Lung (tissue), 12 donors: ENCODE measurements around the gene ECI2. TPM values are rescaled to one million over a fixed set of nuclear protein-coding genes. Genes with fewer than 3 reads are reported as not detected.

Experiments
- ATAC-seq: fragments of 200-7000 bp; cut with Tn5 transposase; one replicate; pipeline ENCODE4 v1.9.1; 2020; ENCODE audit warnings: moderate number of reproducible peaks; ENCODE audit not compliant: insufficient read depth, low FRiP score
- DNase-seq, 3 donors: peaks; one replicate each; pipeline ENCODE4 v3.0.0-alpha.2; 2013 to 2017
- H3K27ac ChIP-seq, 2 donors: one replicate each; pipeline ENCODE4 v1.5.1; 2013; ENCODE audit warnings: mild to moderate bottlenecking in 2 of 2, moderate library complexity in 2 of 2, control low read depth in 1 of 2, inconsistent platforms in 1 of 2, low read depth in 1 of 2, low read length in 1 of 2
- H3K27me3 ChIP-seq, 3 donors: one replicate each; pipeline ENCODE4 v1.5.1; 2013; ENCODE audit warnings: low read length in 2 of 3; ENCODE audit not compliant: control insufficient read depth in 3 of 3, insufficient read depth in 3 of 3
- H3K36me3 ChIP-seq, 4 donors: one replicate each; pipeline ENCODE4 v1.5.1; 2013; ENCODE audit warnings: low read length in 4 of 4, mild to moderate bottlenecking in 1 of 4, moderate library complexity in 1 of 4; ENCODE audit not compliant: control insufficient read depth in 4 of 4, insufficient read depth in 4 of 4
- H3K4me1 ChIP-seq, 5 donors: one replicate each; pipeline ENCODE4 v1.5.1; 2013; ENCODE audit warnings: low read length in 5 of 5, mild to moderate bottlenecking in 2 of 5, moderate library complexity in 1 of 5; ENCODE audit not compliant: control insufficient read depth in 5 of 5, insufficient read depth in 5 of 5
- H3K4me3 ChIP-seq: one replicate; pipeline ENCODE4 v1.5.1; 2013; ENCODE audit warnings: mild to moderate bottlenecking, control low read depth, moderate library complexity
- H3K9ac ChIP-seq, 2 donors: one replicate each; pipeline ENCODE4 v1.5.1; 2013; ENCODE audit warnings: low read length in 2 of 2, control low read depth in 1 of 2; ENCODE audit not compliant: insufficient read depth in 1 of 2
- H3K9me3 ChIP-seq, 4 donors: one replicate each; pipeline ENCODE4 v1.5.1; 2013; ENCODE audit warnings: low read length in 3 of 4, mild to moderate bottlenecking in 1 of 4, moderate library complexity in 1 of 4; ENCODE audit not compliant: control insufficient read depth in 4 of 4, insufficient read depth in 3 of 4
- WGBS, 2 donors: extraction: QIAGEN DNeasy Blood & Tissue Kit; methylation state at CpG; one replicate each; pipeline ENCODE4 v1.1.7; 2013; 5-methylcytosine and 5-hydroxymethylcytosine counted together
- polyA plus RNA-seq, 2 donors: library from polyadenylated mRNA; stranded (reverse); fragments of 200-250 nt; gene quantifications; one replicate each; pipeline ENCODE4 v1.2.1, GENCODE V29; 2013
- total RNA-seq, 2 donors: library from RNA; depleted of rRNA in 1 of 2; stranded (reverse); fragments of >200 nt in 1 of 2; gene quantifications; one replicate each; pipeline ENCODE4 v1.2.1, GENCODE V29; 2014 to 2021
- TF ChIP-seq, protein P1 (sequence below): IDR thresholded peaks from 2 replicates; pipeline ENCODE4 v1.5.1; 2012; ENCODE audit warnings: mild to moderate bottlenecking; ENCODE audit errors: control extremely low read depth, extremely low read depth
- donor health status: control.
- donor health status: control.
- donor health status: Bipolar disorder and iron deficiency.
- donor health status: healthy.
- donor health status: DM: yes; HTN: yes; CAD: no.

Gene ECI2
- total and polyA plus RNA-seq, 4 donors, result 18.9 to 68.0 (median 35.1) TPM

DNA sequence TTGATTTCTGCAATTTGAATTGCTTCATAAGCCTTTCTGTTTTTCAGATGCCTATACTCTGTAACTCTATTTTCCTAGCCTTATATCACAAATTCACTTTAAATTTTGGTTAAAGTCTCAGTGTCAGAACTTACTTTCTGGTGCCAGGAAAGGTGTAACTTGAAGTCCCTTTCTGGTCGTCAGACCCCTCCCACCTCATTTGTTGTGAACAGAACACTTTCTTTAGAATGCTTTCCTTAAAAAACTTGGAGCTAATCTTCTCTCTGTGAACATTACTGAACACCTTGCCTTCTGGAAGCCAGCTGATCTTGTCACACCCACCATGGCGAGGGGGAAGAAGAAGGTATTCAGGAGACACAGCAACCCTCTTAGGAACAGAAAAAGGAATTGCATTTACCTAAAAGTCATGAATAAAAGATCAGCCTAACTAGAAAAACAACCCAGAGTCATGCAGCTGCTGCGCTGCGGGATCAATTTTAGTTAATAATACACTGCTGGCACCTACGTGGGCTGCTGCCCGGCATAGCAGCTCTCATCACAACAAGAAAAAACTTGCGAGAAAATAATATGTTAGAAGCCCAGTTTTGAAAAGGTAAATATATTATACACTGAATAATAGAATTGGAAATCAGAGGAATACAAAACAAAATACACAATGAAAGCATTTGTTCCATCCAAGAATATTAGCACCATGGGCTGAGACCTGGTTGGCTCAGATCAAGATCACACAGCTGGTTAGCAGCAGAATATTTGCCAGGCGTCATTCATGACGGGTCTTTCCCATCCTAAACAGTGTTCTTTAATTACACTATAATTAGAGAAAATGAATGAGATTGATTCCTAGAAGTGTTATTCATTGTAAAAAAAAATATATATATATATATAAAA lies 50.7 kb downstream of the ECI2 start:
- no peak overlapping the region for H3K9ac ChIP-seq
- H3K9me3 ChIP-seq, result no peaks in the 10 kb centered on the region
- WGBS, 2 donors, result 86 to 90% methylated on average over 9 of the region's 9 CpGs
- H3K4me3 ChIP-seq, result no peak overlapping the region
- TF ChIP-seq, protein P1, sequence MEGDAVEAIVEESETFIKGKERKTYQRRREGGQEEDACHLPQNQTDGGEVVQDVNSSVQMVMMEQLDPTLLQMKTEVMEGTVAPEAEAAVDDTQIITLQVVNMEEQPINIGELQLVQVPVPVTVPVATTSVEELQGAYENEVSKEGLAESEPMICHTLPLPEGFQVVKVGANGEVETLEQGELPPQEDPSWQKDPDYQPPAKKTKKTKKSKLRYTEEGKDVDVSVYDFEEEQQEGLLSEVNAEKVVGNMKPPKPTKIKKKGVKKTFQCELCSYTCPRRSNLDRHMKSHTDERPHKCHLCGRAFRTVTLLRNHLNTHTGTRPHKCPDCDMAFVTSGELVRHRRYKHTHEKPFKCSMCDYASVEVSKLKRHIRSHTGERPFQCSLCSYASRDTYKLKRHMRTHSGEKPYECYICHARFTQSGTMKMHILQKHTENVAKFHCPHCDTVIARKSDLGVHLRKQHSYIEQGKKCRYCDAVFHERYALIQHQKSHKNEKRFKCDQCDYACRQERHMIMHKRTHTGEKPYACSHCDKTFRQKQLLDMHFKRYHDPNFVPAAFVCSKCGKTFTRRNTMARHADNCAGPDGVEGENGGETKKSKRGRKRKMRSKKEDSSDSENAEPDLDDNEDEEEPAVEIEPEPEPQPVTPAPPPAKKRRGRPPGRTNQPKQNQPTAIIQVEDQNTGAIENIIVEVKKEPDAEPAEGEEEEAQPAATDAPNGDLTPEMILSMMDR, result no peak
- no peaks in the 10 kb centered on the region for H3K36me3 ChIP-seq
- no peaks in the 10 kb centered on the region for H3K27me3 ChIP-seq
- no peak for DNase-seq
- no peak overlapping the region for H3K27ac ChIP-seq
- no peak for ATAC-seq
- peaks cover 0 to 3% (median 0%) of the 10 kb centered on the region in 5 donors for H3K4me1 ChIP-seq

DNA sequence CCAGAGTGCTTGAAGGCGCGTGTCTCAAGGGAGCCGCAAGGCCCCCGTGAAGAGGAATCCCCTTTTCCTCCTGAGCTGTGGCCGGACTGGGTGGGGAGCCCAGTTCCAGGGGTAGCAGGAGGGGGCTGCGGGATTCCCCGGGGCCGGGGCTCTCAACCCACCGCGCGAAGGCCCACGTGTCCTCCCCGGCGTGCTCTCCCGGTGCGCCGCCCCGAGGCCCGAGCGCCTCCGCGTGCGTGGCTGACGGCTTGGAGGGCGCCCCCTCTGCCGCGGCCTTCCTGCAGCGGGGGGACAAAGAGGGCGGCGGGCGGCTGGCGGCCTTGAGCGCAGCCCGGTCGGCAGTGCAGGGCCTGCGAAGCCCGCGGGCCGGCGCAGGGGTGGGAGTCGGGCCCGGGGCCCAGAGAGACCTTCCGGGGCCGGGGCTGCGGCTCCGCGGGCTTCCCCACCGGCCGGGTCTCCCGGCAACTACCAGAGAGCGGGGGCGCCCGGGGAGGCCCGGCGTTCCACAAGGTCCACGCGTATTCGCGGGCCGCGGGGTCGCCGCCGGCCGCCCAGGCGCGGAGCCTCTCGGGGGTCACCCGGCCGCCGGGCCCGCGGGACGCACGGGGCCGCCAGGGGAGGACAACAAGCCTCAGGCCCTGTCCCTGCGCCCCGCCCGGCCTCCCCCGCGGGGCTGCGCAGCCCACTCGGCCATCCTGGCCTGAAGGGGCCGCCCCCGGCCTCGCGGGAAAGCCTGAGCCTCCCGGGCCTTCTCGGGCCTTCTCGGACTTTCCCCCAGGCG lies 56.5 kb downstream of the ECI2 start, which contains the start of gene FAM217A:
TSS of gene FAM217A (minus strand) at position 447 of the 781 bp plus-strand sequence. CDS start 1,723 bp downstream, outside the sequence.
- Histone ChIP-seq H3K36me3 (no peaks in the 10 kb centered on the region), H3K27me3 (no peaks in the 10 kb centered on the region), H3K27ac (no peak within 1 kb of the TSS), H3K9me3 (no peaks in the 10 kb centered on the region), H3K9ac (no peak within 1 kb of the TSS), H3K4me1 (peaks cover 0 to 3% (median 0%) of the 10 kb centered on the region in 5 donors), H3K4me3 (no peak within 1 kb of the TSS)
- TF ChIP-seq, protein P1, result no peak
- 51 to 52% methylated on average over 67 to 91 of the region's 91 CpGs for WGBS, 2 donors
- DNase-seq, result no peak
- ATAC-seq, result no peak

DNA sequence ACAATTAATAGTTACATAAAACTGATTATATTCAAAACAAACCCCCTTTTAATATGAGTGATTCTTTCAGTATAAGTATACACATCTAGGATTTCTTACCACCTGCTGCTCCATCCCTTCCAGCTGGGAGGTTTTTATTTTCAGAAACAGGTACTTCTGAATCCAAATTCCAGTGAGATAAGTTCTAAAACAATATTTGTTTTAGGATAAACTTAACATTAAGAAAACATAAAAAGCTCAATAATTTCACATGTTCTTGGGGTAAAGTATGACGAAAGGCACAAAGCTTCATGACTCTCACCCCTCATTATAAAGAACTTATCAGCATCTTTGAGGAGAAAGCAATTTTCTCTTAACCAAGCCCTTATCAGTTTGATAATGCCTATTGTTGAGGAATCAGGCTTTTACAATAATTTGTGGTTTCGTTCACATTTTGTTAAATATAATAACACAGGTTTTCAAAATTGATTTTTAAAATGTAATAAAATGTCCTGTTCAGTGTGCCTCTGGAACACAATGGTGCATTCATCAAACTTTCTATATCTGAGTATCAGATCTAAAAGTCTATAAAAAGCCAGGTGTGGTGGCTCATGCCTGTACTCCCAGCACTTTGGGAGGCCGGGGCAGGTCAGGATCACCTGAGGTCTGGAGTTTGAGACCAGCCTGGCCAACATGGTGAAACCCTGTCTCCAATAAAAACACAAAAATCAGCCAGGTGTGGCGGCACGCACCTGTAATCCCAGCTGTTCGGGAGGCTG lies 60.7 kb downstream of the ECI2 start:
- 83 to 89% methylated on average over 6 of the region's 6 CpGs for WGBS, 2 donors
- Histone ChIP-seq H3K4me1 (peaks cover 0 to 3% (median 0%) of the 10 kb centered on the region in 5 donors), H3K9ac (no peak overlapping the region), H3K4me3 (no peak overlapping the region), H3K27ac (no peak overlapping the region), H3K36me3 (no peaks in the 10 kb centered on the region), H3K27me3 (no peaks in the 10 kb centered on the region), H3K9me3 (no peaks in the 10 kb centered on the region)
- ATAC-seq (no peak), DNase-seq (no peak)
- TF ChIP-seq, protein P1, result no peak
